Breast epithelium (tissue), 3 donors: ENCODE results near the gene IL1RN.

ENCODE experiments used
- CTCF ChIP-seq, 3 donors: fragments of 450-650 bp; IDR thresholded peaks; one replicate each; pipeline ENCODE4 v1.5.1; 2016 to 2017; ENCODE audit warnings: antibody characterized with exemption in 3 of 3, mild to moderate bottlenecking in 3 of 3, moderate library complexity in 3 of 3
- POLR2A ChIP-seq: fragments of 450-650 bp; IDR thresholded peaks from one replicate; pipeline ENCODE4 v1.6.1; 2016; ENCODE audit warnings: antibody characterized with exemption, mild to moderate bottlenecking, moderate library complexity
- POLR2AphosphoS5 ChIP-seq, 3 donors: sonication (generic); formaldehyde crosslinking; IDR thresholded peaks; one replicate each; pipeline ENCODE4 v1.6.1; 2017; ENCODE audit warnings: antibody characterized with exemption in 3 of 3

- no peak for TF ChIP-seq CTCF (IDR thresholded peaks at IDR 0.05)
- no peak for TF ChIP-seq POLR2A
- TF ChIP-seq POLR2AphosphoS5 (IDR thresholded peaks at IDR 0.05), result no peak
These were observed 14.9 kb downstream of the IL1RN start for GRCh38 chr2:113142290-113142689.
